Parathyroid adenoma (tissue), 2 donors: ENCODE data around the gene DNAAF5.

Experiments used
- H2AFZ ChIP-seq: fragments of 300-600 bp; sonication (generic); one replicate; pipeline ENCODE4 v1.7.0; 2017; ENCODE audit warnings: antibody characterized with exemption, mild to moderate bottlenecking
- H3K27ac ChIP-seq: fragments of 300-600 bp; sonication (generic); one replicate; pipeline ENCODE4 v1.7.0; 2017
- H3K27me3 ChIP-seq: fragments of 300-600 bp; sonication (generic); one replicate; pipeline ENCODE4 v1.7.0; 2017; ENCODE audit warnings: low read length; ENCODE audit not compliant: control insufficient read depth, insufficient read depth
- H3K36me3 ChIP-seq: fragments of 300-600 bp; sonication (generic); one replicate; pipeline ENCODE4 v1.7.0; 2017; ENCODE audit warnings: low read length; ENCODE audit not compliant: control insufficient read depth, insufficient read depth
- H3K4me1 ChIP-seq: fragments of 300-600 bp; sonication (generic); one replicate; pipeline ENCODE4 v1.7.0; 2017; ENCODE audit warnings: control low read depth
- H3K4me2 ChIP-seq: fragments of 300-600 bp; sonication (generic); one replicate; pipeline ENCODE4 v1.7.0; 2017; ENCODE audit warnings: low read length
- H3K4me3 ChIP-seq: fragments of 300-600 bp; sonication (generic); one replicate; pipeline ENCODE4 v1.7.0; 2017; ENCODE audit warnings: low read depth, low read length
- H3K79me2 ChIP-seq: fragments of 300-600 bp; sonication (generic); one replicate; pipeline ENCODE4 v1.7.0; 2017; ENCODE audit warnings: control low read depth
- H3K9ac ChIP-seq: fragments of 300-600 bp; sonication (generic); one replicate; pipeline ENCODE4 v1.7.0; 2017; ENCODE audit warnings: mild to moderate bottlenecking
- H3K9me3 ChIP-seq: fragments of 300-600 bp; sonication (generic); one replicate; pipeline ENCODE4 v1.7.0; 2017; ENCODE audit warnings: low read length; ENCODE audit not compliant: control insufficient read depth
- TF ChIP-seq, protein P1 (sequence below): fragments of 300-600 bp; sonication (generic); IDR thresholded peaks from one replicate; pipeline ENCODE4 v1.7.0; 2017; ENCODE audit warnings: antibody characterized with exemption, mild to moderate bottlenecking
- donor health status: primary hyperparathyroidism.

DNAAF5 gene

DNA sequence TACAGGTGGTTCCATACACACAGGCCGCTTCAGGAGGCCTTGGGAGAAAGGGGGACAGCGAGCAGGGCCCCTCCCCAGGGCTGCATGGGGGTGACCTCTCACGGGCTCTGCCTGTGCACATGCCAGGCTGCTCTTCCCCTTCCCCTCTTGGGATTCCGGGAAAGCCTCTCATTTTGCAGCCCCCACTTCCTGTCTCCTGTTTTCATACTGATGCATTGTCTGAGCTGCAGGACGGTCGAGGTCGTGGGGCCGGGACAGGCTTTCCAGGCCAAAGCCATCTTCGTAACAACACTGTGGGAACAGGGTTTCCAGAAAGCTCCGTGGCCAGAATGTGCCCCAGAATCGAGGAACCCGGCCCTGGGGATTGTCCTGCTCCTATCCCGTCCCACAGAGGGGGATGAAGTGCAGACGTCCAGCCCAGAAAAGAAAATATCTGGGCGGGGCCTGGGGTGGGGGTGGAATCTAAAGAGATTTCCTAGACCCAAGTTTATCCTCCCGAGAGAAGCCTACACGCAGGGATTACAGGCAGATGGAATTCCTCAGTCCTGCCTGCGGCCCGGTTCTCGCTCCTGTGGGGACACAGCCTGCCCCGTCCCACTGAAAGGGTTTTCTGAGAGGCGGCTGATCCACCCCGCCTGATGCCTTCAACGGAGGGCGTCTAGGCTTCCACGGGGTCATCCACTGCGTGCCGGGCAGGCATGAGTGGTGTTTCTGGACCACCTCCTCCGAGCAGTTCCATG is 29.5 kb upstream of the DNAAF5 start:
- Histone ChIP-seq H3K4me2 (no peak overlapping the region), H3K36me3 (no peaks in the 10 kb centered on the region), H2AFZ (no peak overlapping the region), H3K9ac (no peak overlapping the region), H3K27me3 (no peaks in the 10 kb centered on the region), H3K79me2 (peaks cover 4% of the 10 kb centered on the region), H3K4me1 (no peaks in the 10 kb centered on the region), H3K27ac (peak overlapping the region; percentile 37), H3K9me3 (no peaks in the 10 kb centered on the region), H3K4me3 (no peak overlapping the region)
- TF ChIP-seq, protein P1, sequence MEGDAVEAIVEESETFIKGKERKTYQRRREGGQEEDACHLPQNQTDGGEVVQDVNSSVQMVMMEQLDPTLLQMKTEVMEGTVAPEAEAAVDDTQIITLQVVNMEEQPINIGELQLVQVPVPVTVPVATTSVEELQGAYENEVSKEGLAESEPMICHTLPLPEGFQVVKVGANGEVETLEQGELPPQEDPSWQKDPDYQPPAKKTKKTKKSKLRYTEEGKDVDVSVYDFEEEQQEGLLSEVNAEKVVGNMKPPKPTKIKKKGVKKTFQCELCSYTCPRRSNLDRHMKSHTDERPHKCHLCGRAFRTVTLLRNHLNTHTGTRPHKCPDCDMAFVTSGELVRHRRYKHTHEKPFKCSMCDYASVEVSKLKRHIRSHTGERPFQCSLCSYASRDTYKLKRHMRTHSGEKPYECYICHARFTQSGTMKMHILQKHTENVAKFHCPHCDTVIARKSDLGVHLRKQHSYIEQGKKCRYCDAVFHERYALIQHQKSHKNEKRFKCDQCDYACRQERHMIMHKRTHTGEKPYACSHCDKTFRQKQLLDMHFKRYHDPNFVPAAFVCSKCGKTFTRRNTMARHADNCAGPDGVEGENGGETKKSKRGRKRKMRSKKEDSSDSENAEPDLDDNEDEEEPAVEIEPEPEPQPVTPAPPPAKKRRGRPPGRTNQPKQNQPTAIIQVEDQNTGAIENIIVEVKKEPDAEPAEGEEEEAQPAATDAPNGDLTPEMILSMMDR = no peak

DNA sequence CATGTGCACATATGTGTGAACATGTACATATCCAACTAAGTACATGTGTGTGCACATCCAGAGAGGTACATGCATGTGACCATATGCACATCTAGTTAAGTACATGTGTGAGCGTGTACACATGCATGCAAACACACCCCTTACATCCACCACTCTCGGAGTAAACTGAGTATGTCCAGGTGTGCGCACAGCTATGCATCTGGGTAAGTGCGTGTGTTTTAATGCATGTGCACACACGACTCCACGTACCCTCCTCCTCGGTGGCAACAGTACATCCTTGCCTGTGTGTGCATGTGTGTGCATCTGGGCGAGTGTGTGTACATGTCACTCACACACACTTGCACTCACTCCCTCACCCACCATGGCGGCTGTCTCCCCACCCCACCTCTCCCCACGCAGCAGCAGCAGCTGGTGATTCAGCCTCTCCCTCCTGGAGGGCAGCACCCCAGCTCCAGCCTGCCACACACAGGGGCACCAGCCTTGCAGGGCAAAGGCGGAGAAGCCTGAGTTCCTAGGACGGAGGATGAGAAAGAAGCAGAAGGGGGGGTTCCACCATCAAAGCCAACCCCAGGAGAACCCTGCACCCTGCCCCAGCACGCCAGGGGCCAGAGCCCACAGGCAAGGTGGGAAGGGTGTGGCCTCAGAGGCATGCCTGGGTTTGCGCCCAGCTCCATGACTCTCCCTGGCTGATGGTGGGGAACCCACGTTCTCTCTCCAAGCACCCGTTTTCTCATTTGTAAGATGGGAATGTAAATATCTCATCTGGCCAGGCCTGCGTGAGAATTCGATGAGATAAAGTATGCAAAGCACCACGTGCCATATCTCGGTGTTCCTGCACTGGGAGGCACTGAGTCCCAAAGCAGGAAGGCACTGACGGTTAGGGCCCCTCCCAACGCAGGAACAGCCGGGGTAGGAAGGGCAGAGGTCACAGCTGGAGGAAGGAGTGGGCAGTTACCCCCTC is 27.7 kb upstream of the DNAAF5 start:
- Histone ChIP-seq H3K4me1 (no peaks in the 10 kb centered on the region), H3K79me2 (peaks cover 4% of the 10 kb centered on the region), H3K4me2 (no peak overlapping the region), H3K27me3 (no peaks in the 10 kb centered on the region), H3K36me3 (no peaks in the 10 kb centered on the region), H3K9me3 (no peaks in the 10 kb centered on the region), H3K9ac (no peak overlapping the region), H2AFZ (no peak overlapping the region), H3K27ac (no peak overlapping the region), H3K4me3 (no peak overlapping the region)
- TF ChIP-seq, protein P1 = no peak

DNA sequence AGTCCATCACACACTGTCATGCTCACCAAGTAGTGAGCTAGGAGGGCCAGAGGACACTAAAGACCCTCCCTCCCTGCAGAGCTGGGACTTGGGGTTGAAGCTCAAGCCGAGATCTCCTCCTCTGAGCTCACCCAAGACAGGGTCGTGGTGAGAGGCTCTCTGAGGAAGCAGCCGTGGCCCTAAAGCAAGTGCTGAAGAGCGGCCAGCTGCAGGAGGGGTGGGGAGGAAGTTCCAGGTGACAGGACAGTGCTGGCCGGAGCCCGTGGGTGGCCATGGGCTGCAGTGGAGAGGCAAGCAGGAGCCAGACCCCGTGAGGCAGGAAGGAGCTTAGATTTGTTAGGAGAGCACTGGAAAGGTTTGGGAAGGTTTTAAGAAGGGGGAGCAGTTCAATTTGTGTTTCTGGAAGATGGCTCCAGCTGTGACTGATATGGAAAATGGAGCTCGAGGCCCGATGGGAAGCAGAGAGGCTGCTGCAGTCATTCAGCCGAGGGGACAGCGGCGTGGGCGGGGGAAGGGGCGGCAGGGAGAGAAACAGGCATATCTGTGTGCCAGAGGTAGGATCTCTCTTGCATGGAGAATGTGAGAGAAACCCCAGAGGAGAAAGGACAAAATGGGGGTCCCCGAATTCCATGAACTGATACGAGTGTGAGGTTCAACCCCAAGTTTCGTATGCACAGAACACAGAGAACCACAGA is 26.9 kb upstream of the DNAAF5 start:
- TF ChIP-seq, protein P1 = no peak
- no peak overlapping the region for H2AFZ ChIP-seq
- peaks cover 4% of the 10 kb centered on the region for H3K79me2 ChIP-seq
- no peaks in the 10 kb centered on the region for H3K27me3 ChIP-seq
- H3K9me3 ChIP-seq = no peaks in the 10 kb centered on the region
- no peaks in the 10 kb centered on the region for H3K36me3 ChIP-seq
- no peak overlapping the region for H3K9ac ChIP-seq
- no peaks in the 10 kb centered on the region for H3K4me1 ChIP-seq
- no peak overlapping the region for H3K4me2 ChIP-seq
- no peak overlapping the region for H3K27ac ChIP-seq
- no peak overlapping the region for H3K4me3 ChIP-seq

DNA sequence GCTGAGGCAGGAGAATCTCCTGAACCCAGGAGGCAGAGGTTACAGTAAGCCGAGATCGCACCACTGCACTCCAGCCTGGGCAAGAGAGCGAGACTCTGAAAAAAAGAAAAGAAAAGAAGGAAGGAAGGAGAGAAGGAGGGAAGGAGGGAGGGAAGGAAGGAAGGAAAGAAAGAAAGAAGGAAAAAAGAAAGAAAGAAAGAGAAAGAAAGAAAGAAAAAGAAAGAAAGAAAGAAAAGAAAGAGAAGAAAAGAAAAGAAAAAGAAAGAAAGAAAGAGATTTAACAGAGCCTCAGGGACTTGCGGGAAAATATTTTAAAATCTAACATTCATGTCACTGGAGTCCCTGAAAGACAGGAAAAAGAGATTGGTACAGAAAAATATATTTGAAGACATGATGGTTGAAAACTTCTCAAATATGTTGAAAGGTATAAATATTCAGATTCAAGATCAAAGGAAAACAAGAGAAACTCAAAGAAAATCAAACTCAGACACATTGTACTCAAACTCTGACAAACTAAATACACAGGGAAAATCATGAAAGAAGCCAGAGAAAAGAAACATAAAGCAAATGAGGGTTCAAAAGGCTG is 25.3 kb upstream of the DNAAF5 start:
- Histone ChIP-seq H3K9ac (no peak overlapping the region), H3K4me3 (no peak overlapping the region), H3K27me3 (no peaks in the 10 kb centered on the region), H2AFZ (no peak overlapping the region), H3K4me2 (no peak overlapping the region), H3K36me3 (no peaks in the 10 kb centered on the region), H3K9me3 (no peaks in the 10 kb centered on the region), H3K27ac (no peak overlapping the region), H3K79me2 (peaks cover 4% of the 10 kb centered on the region), H3K4me1 (no peaks in the 10 kb centered on the region)
- TF ChIP-seq, protein P1 = no peak
